Left lung (tissue), 10 donors: ENCODE data around the gene TMEM181. TPM values are rescaled to one million over a fixed set of nuclear protein-coding genes. Genes with fewer than 3 reads are reported as not detected.

Experiments
- ATAC-seq: fragments of 200-7000 bp; cut with Tn5 transposase; one replicate; pipeline ENCODE4 v1.9.1; 2020; ENCODE audit warnings: moderate library complexity
- DNase-seq, 4 donors: peaks; one replicate each; pipeline ENCODE4 v3.0.0-alpha.2; 2013 to 2020
- H3K27ac ChIP-seq, 2 donors: fragments of 200-600 bp; sonication (generic) in 1 of 2; one replicate each; pipeline versions ENCODE4 v1.5.0 to v1.8.0; 2020 to 2021
- H3K27me3 ChIP-seq, 2 donors: fragments of 200-600 bp; sonication (generic) in 1 of 2; one replicate each; pipeline versions ENCODE4 v1.5.0 to v1.8.0; 2020 to 2021
- H3K36me3 ChIP-seq, 2 donors: fragments of 200-600 bp; sonication (generic) in 1 of 2; one replicate each; pipeline versions ENCODE4 v1.5.0 to v1.8.0; 2020 to 2021
- H3K4me1 ChIP-seq, 2 donors: fragments of 200-600 bp; one replicate each; pipeline ENCODE4 v1.8.0; 2021
- H3K4me3 ChIP-seq, 2 donors: fragments of 200-600 bp; sonication (generic) in 1 of 2; one replicate each; pipeline versions ENCODE4 v1.5.0 to v1.8.0; 2020 to 2021; ENCODE audit warnings: mild to moderate bottlenecking in 1 of 2
- H3K9me3 ChIP-seq, 2 donors: fragments of 200-600 bp; sonication (generic) in 1 of 2; one replicate each; pipeline versions ENCODE4 v1.5.0 to v1.8.0; 2020 to 2021
- intact Hi-C, 2 donors: fragments of 100-400 bp; cut with DNase I; formaldehyde crosslinking; loops; one replicate each; pipeline versions ENCODE4 v1.11.2 to v1.14.2; 2022
- polyA plus RNA-seq, 6 donors: library from polyadenylated mRNA; unstranded; fragments of 120-200 nt; gene quantifications; one replicate each; pipeline ENCODE4 v1.2.1, GENCODE V29; 2013; ENCODE audit not compliant: insufficient read length in 6 of 6
- total RNA-seq, 2 donors: library from RNA; stranded (reverse); fragmentation: NEBNext Ultra II Directional; extraction: Animal tissue kit (Norgen Biotek cat#: 25700); gene quantifications; one replicate each; pipeline ENCODE4 v1.2.1, GENCODE V29; 2021
- TF ChIP-seq, protein P1 (sequence below), 2 donors: fragments of 200-600 bp; sonication (generic) in 1 of 2; IDR thresholded peaks; one replicate each; pipeline versions ENCODE4 v1.5.0 to v1.8.0; 2021; ENCODE audit warnings: antibody characterized with exemption in 2 of 2
- donor health status: DM: no; HTN: yes; CAD: no.
- donor health status: DM: no; HTN: no; CAD: no.

The TMEM181 gene
- total and polyA plus RNA-seq, 8 donors, result 29.9 to 37.0 (median 31.4) TPM

DNA sequence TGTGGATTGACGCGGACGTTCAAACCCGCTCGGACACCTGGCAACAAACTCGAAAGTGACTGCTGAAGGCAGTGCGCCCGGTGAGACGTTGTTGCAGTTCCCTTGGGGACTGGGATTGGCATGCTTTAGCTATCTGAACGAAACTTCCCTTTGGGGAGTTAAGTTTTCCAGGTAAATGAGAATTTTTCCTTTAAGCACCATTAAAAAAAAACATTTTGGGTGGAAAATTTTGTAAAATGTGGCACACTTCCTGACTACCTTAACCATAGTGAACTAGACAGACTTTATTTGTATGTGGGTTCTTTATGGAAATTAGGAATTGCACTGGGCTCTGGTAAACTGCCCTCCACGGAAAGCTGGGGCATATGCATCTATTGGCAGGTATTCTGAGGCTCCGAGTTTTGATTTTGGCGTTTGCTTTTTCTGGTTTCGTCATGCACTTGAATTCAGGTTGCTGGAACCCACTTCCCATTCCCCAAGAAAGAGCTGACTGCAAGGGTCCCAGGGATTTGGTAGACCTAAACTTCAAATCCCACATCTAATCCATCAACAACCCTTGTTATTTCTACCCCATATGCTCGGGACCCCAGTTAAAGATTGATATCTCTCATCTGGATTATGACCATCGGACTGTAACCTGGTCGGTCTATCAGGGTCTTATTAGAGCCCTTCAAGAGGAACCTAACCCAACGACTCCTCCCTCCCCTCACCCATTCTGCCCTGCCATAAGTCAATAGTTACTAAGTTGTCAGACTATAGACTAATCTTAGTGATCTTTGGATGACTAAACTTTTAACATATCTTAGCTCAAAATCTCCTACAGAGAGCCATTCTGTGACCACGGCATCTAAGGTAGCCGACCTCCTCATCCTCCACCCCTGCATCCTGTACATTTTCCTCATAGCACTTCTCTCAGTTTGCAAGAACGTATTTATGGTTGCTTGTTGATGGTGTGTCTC lies 85.5 kb downstream of the TMEM181 start:
- Histone ChIP-seq H3K36me3 (peaks cover 0 to 5% of the 10 kb centered on the region in 2 donors), H3K4me3 (peak overlapping the region; percentile 81 to 98), H3K4me1 (peaks cover 5 to 76% of the 10 kb centered on the region in 2 donors), H3K9me3 (no peaks in the 10 kb centered on the region), H3K27me3 (no peaks in the 10 kb centered on the region), H3K27ac (peak overlapping the region; percentile 90 to 98)
- intact Hi-C loops, result no loop called here
- no peak for ATAC-seq
- TF ChIP-seq, protein P1, sequence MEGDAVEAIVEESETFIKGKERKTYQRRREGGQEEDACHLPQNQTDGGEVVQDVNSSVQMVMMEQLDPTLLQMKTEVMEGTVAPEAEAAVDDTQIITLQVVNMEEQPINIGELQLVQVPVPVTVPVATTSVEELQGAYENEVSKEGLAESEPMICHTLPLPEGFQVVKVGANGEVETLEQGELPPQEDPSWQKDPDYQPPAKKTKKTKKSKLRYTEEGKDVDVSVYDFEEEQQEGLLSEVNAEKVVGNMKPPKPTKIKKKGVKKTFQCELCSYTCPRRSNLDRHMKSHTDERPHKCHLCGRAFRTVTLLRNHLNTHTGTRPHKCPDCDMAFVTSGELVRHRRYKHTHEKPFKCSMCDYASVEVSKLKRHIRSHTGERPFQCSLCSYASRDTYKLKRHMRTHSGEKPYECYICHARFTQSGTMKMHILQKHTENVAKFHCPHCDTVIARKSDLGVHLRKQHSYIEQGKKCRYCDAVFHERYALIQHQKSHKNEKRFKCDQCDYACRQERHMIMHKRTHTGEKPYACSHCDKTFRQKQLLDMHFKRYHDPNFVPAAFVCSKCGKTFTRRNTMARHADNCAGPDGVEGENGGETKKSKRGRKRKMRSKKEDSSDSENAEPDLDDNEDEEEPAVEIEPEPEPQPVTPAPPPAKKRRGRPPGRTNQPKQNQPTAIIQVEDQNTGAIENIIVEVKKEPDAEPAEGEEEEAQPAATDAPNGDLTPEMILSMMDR (IDR thresholded peaks at IDR 0.05), result no peak
- peak in 1 of 4 donors; percentile 10 for DNase-seq

DNA sequence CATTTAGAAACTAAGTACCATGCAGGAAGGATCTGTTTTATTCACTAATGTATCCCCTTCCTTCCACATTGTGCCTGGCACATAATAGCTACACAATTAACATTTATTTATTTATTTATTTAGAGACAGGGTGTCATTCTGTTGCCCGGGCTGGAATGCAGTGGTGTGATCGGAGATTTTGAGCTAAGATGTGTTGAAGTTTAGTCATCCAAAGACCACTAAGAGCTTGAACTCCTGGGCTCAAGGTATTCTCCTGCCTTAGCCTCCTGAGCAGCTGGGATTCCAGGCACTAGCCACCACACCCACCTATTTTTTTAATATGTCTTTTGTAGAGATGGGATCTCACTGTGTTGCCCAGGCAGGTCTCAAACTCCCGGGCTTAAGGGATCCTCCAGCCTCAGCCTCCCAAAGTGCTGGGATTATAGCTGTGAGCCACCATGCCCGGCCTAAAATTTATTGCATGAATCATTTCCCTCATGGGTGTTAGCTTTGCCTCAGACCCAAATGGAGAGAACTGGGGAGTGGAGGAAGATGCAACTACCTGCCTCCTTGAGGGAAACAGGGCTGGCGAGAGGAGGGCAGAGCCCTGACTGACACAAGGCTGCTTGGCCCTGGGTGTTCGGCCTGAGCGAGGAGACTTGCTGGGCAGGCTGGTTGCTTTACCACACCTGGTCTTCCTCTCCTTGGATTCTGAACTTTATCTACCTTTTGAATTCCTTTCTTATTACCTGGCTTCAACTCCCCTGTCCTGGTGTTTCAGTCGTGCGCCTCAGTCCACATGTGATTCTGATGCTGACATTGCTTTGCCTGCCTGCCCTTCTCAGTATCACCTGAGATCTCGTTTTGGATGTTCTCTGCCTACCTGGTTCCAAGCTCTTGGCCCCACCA lies 86.4 kb downstream of the TMEM181 start:
- no peaks in the 10 kb centered on the region for H3K9me3 ChIP-seq

DNA sequence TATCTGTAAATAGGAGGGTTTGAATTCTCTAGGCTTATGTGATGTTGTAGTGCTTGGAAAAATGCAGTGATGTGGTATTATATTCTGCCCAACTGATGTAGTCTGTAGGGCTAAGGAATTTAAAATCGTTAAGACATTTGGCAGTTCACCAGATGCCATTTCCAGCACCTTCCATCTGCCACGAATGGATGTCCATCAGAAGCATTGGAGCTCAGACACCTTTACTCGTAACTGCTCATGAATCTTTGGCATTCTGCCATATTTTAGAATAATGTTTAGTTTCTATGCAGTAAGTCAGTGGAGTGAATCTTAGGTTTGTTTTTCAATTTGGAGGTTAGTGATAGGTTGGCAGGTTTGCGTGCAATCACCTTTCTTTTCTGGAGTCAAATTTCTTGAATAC lies 87.6 kb downstream of the TMEM181 start:
- H3K27me3 ChIP-seq, result no peaks in the 10 kb centered on the region

More for the DNA sequence above, 86.4 kb downstream of the TMEM181 start:
- intact Hi-C loops, result no loop called here
- no peak overlapping the region for H3K4me3 ChIP-seq
- DNase-seq, result no peak
- no peaks in the 10 kb centered on the region for H3K36me3 ChIP-seq
- H3K27ac ChIP-seq, result peak overlapping the region; percentile 8 to 98
- no peak for ATAC-seq
- no peaks in the 10 kb centered on the region for H3K27me3 ChIP-seq
- TF ChIP-seq, protein P1 (IDR thresholded peaks at IDR 0.05), result no peak
- peaks cover 5 to 72% of the 10 kb centered on the region in 2 donors for H3K4me1 ChIP-seq

DNA sequence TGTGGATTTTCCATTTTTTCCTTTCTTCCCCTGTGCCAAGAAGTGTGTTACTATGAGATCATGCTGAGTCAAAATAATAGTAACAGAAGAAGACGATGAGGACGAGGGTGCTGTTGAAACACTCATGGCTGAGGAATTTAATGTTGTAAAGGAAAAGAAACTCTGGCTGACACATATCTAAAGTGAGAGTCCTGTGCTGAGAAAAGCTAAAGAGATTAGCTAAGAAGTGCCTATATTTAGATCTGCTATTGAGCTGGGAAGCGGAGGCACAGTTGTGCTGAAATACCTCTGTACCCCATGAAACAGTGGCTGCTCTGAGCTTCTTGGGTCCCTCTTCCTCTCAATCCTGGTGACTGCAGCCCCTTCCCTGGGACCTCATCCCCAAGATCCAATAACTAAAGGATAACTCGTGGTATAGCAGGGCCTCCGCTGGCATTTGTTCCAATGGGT lies 88.8 kb downstream of the TMEM181 start:
- no peak overlapping the region for H3K4me3 ChIP-seq
- no peaks in the 10 kb centered on the region for H3K27me3 ChIP-seq
- no peaks in the 10 kb centered on the region for H3K36me3 ChIP-seq
- peak overlapping the region; percentile 82 to 88 for H3K27ac ChIP-seq
- peak; percentile 9 for ATAC-seq
- DNase-seq, result no peak
- no peaks in the 10 kb centered on the region for H3K9me3 ChIP-seq
- intact Hi-C loops, result no loop called here
- peaks cover 0 to 66% of the 10 kb centered on the region in 2 donors for H3K4me1 ChIP-seq
- TF ChIP-seq, protein P1 (IDR thresholded peaks at IDR 0.05), result no peak

More for the DNA sequence above, 87.6 kb downstream of the TMEM181 start:
- Histone ChIP-seq H3K4me1 (peaks cover 5 to 66% of the 10 kb centered on the region in 2 donors), H3K9me3 (no peaks in the 10 kb centered on the region), H3K4me3 (no peak overlapping the region), H3K27ac (peak overlapping the region in 1 of 2 donors; percentile 8), H3K36me3 (no peaks in the 10 kb centered on the region)
- no peak for ATAC-seq
- DNase-seq, result no peak
- TF ChIP-seq, protein P1 (IDR thresholded peaks at IDR 0.05), result no peak
- intact Hi-C loops, result no loop called here
